Calu3 (cell line): ENCODE results near the gene AMZ1. TPM values are rescaled to one million over a fixed set of nuclear protein-coding genes. Genes with fewer than 3 reads are reported as not detected.

Source experiments
- BruUV-seq: library from RNA; stranded (reverse); fragments of 400-500 nt; replicated peaks from 2 replicates; lab custom pipeline; 2021; lab: Mats Ljungman, UMichigan
- CTCF ChIA-PET: fragments of 300-600 bp; sonication (Branson Sonifier 250); formaldehyde crosslinking; loops from one replicate; lab custom pipeline; 2022; ENCODE audit warnings: antibody characterized with exemption; lab: Charles Lee
- DNase-seq: peaks from one replicate; pipeline ENCODE4 v3.0.0; 2022
- H3K27ac Mint-ChIP-seq: one replicate; pipeline ENCODE4 v1.8.0; 2022; ENCODE audit warnings: mixed read lengths; ENCODE audit not compliant: unreplicated experiment
- H3K27me3 Mint-ChIP-seq: one replicate; pipeline ENCODE4 v1.8.0; 2022; ENCODE audit warnings: mixed read lengths; ENCODE audit not compliant: unreplicated experiment
- H3K36me3 Mint-ChIP-seq: one replicate; pipeline ENCODE4 v1.8.0; 2022; ENCODE audit warnings: mild to moderate bottlenecking, moderate library complexity, mixed read lengths; ENCODE audit not compliant: insufficient read depth, unreplicated experiment
- H3K4me1 Mint-ChIP-seq: one replicate; pipeline ENCODE4 v1.8.0; 2022; ENCODE audit warnings: mild to moderate bottlenecking, low read depth, mixed read lengths; ENCODE audit not compliant: unreplicated experiment
- H3K4me3 Mint-ChIP-seq: one replicate; pipeline ENCODE4 v1.8.0; 2022; ENCODE audit warnings: mild to moderate bottlenecking, low read depth, moderate library complexity, mixed read lengths; ENCODE audit not compliant: unreplicated experiment
- H3K9me3 Mint-ChIP-seq: one replicate; pipeline ENCODE4 v1.8.0; 2022; ENCODE audit warnings: low read depth, mixed read lengths; ENCODE audit not compliant: unreplicated experiment
- CTCF ChIP-seq: fragments of 200-600 bp; IDR thresholded peaks from one replicate; pipeline ENCODE4 v1.8.0; 2022; ENCODE audit warnings: antibody characterized with exemption; ENCODE audit not compliant: unreplicated experiment
- intact Hi-C: fragments of 100-400 bp; cut with micrococcal nuclease; formaldehyde crosslinking; loops from one replicate; pipeline ENCODE4 v1.10.0; 2022; ENCODE audit not compliant: unreplicated experiment
- total RNA-seq: library from RNA; stranded (reverse); gene quantifications from 2 replicates; pipeline ENCODE4 v1.2.3, GENCODE V29; 2022

Gene AMZ1
- total RNA-seq, 1 experiment from 2014 or later: 0.12 TPM

- H3K9me3 Mint-ChIP-seq: peaks cover 6% of the 10 kb centered on the region
- no peak for DNase-seq
- H3K27me3 Mint-ChIP-seq: no peaks in the 10 kb centered on the region
- intact Hi-C loops: no loop called here
- H3K4me1 Mint-ChIP-seq: peaks cover 1% of the 10 kb centered on the region
- CTCF ChIA-PET: interaction anchor here (0.5 kb wide), 1 partner anchor 13 kb away, joined by 3 read pairs; no protein-coding TSS in a partner anchor
- H3K27ac Mint-ChIP-seq: no peak overlapping the region
- no TSS peak for BruUV-seq
- no peak overlapping the region for H3K4me3 Mint-ChIP-seq
- H3K36me3 Mint-ChIP-seq: peaks cover 12% of the 10 kb centered on the region
- TF ChIP-seq CTCF: no peak
These were observed 63.1 kb downstream of the AMZ1 start for GRCh38 chr7:2751086-2751485.

GRCh38 chr7:2753148-2753547 lies 65.1 kb downstream of the AMZ1 start:
- no peak for TF ChIP-seq CTCF
- no peak overlapping the region for H3K4me3 Mint-ChIP-seq
- peaks cover 20% of the 10 kb centered on the region for H3K36me3 Mint-ChIP-seq
- CTCF ChIA-PET: no interaction called here
- peaks cover 3% of the 10 kb centered on the region for H3K9me3 Mint-ChIP-seq
- peaks cover 22% of the 10 kb centered on the region for H3K4me1 Mint-ChIP-seq
- H3K27ac Mint-ChIP-seq: no peak overlapping the region
- BruUV-seq: no TSS peak
- DNase-seq: no peak
- intact Hi-C loops: no loop called here
- no peaks in the 10 kb centered on the region for H3K27me3 Mint-ChIP-seq

GRCh38 chr7:2754086-2754485 lies 66.1 kb downstream of the AMZ1 start:
- H3K27ac Mint-ChIP-seq: no peak overlapping the region
- H3K27me3 Mint-ChIP-seq: no peaks in the 10 kb centered on the region
- CTCF ChIA-PET: no interaction called here
- TF ChIP-seq CTCF: no peak
- peaks cover 26% of the 10 kb centered on the region for H3K36me3 Mint-ChIP-seq
- intact Hi-C loops: no loop called here
- no peak for DNase-seq
- peaks cover 3% of the 10 kb centered on the region for H3K9me3 Mint-ChIP-seq
- BruUV-seq: no TSS peak
- H3K4me1 Mint-ChIP-seq: peaks cover 31% of the 10 kb centered on the region
- H3K4me3 Mint-ChIP-seq: no peak overlapping the region

GRCh38 chr7:2754912-2755311 lies 66.9 kb downstream of the AMZ1 start:
- Mint-ChIP-seq H3K27me3 (no peaks in the 10 kb centered on the region), H3K4me1 (peaks cover 40% of the 10 kb centered on the region), H3K4me3 (no peak overlapping the region), H3K9me3 (no peaks in the 10 kb centered on the region), H3K36me3 (peaks cover 34% of the 10 kb centered on the region), H3K27ac (no peak overlapping the region)
- BruUV-seq: no TSS peak
- intact Hi-C loops: loop anchor here (5.0 kb wide), 2 partner anchors 67 to 107 kb away; no protein-coding TSS in a partner anchor
- no peak for TF ChIP-seq CTCF
- CTCF ChIA-PET: no interaction called here
- DNase-seq: no peak
